Gastroesophageal sphincter (tissue), 3 donors: ENCODE results near the gene CDH26.

ENCODE experiments used
- EP300 ChIP-seq: sonication (generic); formaldehyde crosslinking; IDR thresholded peaks from one replicate; pipeline ENCODE4 v1.6.1; 2017; ENCODE audit warnings: antibody characterized with exemption, mild to moderate bottlenecking
- POLR2A ChIP-seq, 2 donors: fragments of 450-650 bp; IDR thresholded peaks; one replicate each; pipeline ENCODE4 v1.6.1; 2017; ENCODE audit warnings: antibody characterized with exemption in 2 of 2, mild to moderate bottlenecking in 2 of 2, moderate library complexity in 1 of 2
- TF ChIP-seq, protein P1 (sequence below), 4 experiments: fragments of 200-600 bp in 2 of 4; fragments of 450-650 bp in 2 of 4; sonication (generic) in 1 of 4; IDR thresholded peaks; one replicate each; pipeline ENCODE4 v1.5.1; 2017 to 2019; ENCODE audit warnings: antibody characterized with exemption in 4 of 4, mild to moderate bottlenecking in 2 of 4, moderate library complexity in 2 of 4

- TF ChIP-seq EP300 (no peak), POLR2A (IDR thresholded peaks at IDR 0.05) (no peak)
- TF ChIP-seq, protein P1, sequence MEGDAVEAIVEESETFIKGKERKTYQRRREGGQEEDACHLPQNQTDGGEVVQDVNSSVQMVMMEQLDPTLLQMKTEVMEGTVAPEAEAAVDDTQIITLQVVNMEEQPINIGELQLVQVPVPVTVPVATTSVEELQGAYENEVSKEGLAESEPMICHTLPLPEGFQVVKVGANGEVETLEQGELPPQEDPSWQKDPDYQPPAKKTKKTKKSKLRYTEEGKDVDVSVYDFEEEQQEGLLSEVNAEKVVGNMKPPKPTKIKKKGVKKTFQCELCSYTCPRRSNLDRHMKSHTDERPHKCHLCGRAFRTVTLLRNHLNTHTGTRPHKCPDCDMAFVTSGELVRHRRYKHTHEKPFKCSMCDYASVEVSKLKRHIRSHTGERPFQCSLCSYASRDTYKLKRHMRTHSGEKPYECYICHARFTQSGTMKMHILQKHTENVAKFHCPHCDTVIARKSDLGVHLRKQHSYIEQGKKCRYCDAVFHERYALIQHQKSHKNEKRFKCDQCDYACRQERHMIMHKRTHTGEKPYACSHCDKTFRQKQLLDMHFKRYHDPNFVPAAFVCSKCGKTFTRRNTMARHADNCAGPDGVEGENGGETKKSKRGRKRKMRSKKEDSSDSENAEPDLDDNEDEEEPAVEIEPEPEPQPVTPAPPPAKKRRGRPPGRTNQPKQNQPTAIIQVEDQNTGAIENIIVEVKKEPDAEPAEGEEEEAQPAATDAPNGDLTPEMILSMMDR (IDR thresholded peaks at IDR 0.05): no peak
Measured at GRCh38 chr20:60046860-60047259, 88.6 kb downstream of the CDH26 start.
